Hepatocyte (in vitro differentiated cells): ENCODE measurements around the gene NOVA1. TPM values are rescaled to one million over a fixed set of nuclear protein-coding genes. Genes with fewer than 3 reads are reported as not detected.

Source experiments
- DNase-seq: peaks from one replicate; pipeline ENCODE4 v3.0.0-alpha.2; 2016; ENCODE audit warnings: low spot score
- H2AFZ ChIP-seq: fragments of 200-600 bp; sonication (generic); 2 replicates; pipeline ENCODE4 v1.6.0; 2016; ENCODE audit warnings: antibody characterized with exemption, mild to moderate bottlenecking
- H3K27ac ChIP-seq: fragments of 200-600 bp; sonication (generic); 2 replicates; pipeline ENCODE4 v1.5.1; 2016; ENCODE audit warnings: mild to moderate bottlenecking
- H3K27me3 ChIP-seq: fragments of 200-600 bp; sonication (generic); 2 replicates; pipeline ENCODE4 v1.6.1; 2016
- H3K36me3 ChIP-seq: fragments of 200-600 bp; sonication (generic); replicated peaks from 2 replicates; pipeline ENCODE4 v1.5.1; 2016; ENCODE audit warnings: low read depth; ENCODE audit not compliant: insufficient read depth
- H3K4me1 ChIP-seq: fragments of 200-600 bp; sonication (generic); 2 replicates; pipeline ENCODE4 v1.5.1; 2016; ENCODE audit warnings: mild to moderate bottlenecking, moderate library complexity; ENCODE audit not compliant: insufficient read depth
- H3K4me2 ChIP-seq: fragments of 200-600 bp; sonication (generic); 2 replicates; pipeline ENCODE4 v1.6.0; 2016
- H3K4me3 ChIP-seq: fragments of 200-600 bp; sonication (generic); 2 replicates; pipeline ENCODE4 v1.5.1; 2016; ENCODE audit warnings: mild to moderate bottlenecking
- H3K79me2 ChIP-seq: fragments of 200-600 bp; sonication (generic); 2 replicates; pipeline ENCODE4 v1.6.0; 2017; ENCODE audit warnings: mild to moderate bottlenecking
- H3K9me2 ChIP-seq: fragments of 200-600 bp; sonication (generic); replicated peaks from 2 replicates; pipeline ENCODE4 v1.6.0; 2017; ENCODE audit warnings: mild to moderate bottlenecking; ENCODE audit not compliant: insufficient read depth
- H3K9me3 ChIP-seq: fragments of 200-600 bp; sonication (generic); 2 replicates; pipeline ENCODE4 v1.5.1; 2016; ENCODE audit warnings: low read depth, mild to moderate bottlenecking
- H4K20me1 ChIP-seq: fragments of 200-600 bp; sonication (generic); 2 replicates; pipeline ENCODE4 v1.6.0; 2016; ENCODE audit warnings: mild to moderate bottlenecking; ENCODE audit not compliant: insufficient read depth, poor library complexity, severe bottlenecking
- CTCF ChIP-seq: fragments of 200-600 bp; sonication (generic); IDR thresholded peaks from 2 replicates; pipeline ENCODE4 v1.5.1; 2016; ENCODE audit warnings: antibody characterized with exemption, mild to moderate bottlenecking; ENCODE audit not compliant: poor library complexity
- EZH2 ChIP-seq: fragments of 200-600 bp; sonication (generic); IDR thresholded peaks from 2 replicates; pipeline ENCODE4 v1.6.1; 2016; ENCODE audit warnings: antibody characterized with exemption, mild to moderate bottlenecking, borderline replicate concordance
- EZH2phosphoT487 ChIP-seq: fragments of 200-600 bp; sonication (generic); IDR thresholded peaks from one replicate; pipeline ENCODE4 v1.6.1; 2018; ENCODE audit warnings: antibody characterized with exemption, mild to moderate bottlenecking, low read depth, moderate library complexity; ENCODE audit not compliant: unreplicated experiment, severe bottlenecking
- WGBS: methylation state at CpG from one replicate; pipeline ENCODE4 v1.1.6; 2016; ENCODE audit warnings: low lambda C conversion rate; ENCODE audit errors: missing lambda C conversion rate; 5-methylcytosine and 5-hydroxymethylcytosine counted together
- polyA plus RNA-seq: library from polyadenylated mRNA; unstranded; fragments of >200 nt; fragmentation: Nextera tagmentation; extraction: Ambion mirVana; gene quantifications from 2 replicates; pipeline ENCODE4 v1.2.1, GENCODE V29; 2016
- total RNA-seq: library from RNA; depleted of rRNA; stranded (reverse); fragments of >200 nt; gene quantifications from 2 replicates; pipeline ENCODE4 v1.2.3, GENCODE V29; 2014

The NOVA1 gene
- total and polyA plus RNA-seq, 2 experiments from 2014 or later: 1.7 to 2.7 TPM

GRCh38 chr14:26410189-26410685 lies 187.6 kb downstream of the NOVA1 start:
- Histone ChIP-seq H2AFZ (no peak overlapping the region), H3K9me2 (no peaks in the 10 kb centered on the region), H3K4me2 (no peak overlapping the region), H3K36me3 (no peaks in the 10 kb centered on the region), H3K27me3 (no peaks in the 10 kb centered on the region), H3K4me3 (no peak overlapping the region), H3K4me1 (no peaks in the 10 kb centered on the region), H4K20me1 (no peaks in the 10 kb centered on the region), H3K79me2 (no peaks in the 10 kb centered on the region), H3K9me3 (no peaks in the 10 kb centered on the region), H3K27ac (no peak overlapping the region)
- TF ChIP-seq EZH2 (no peak), CTCF (no peak), EZH2phosphoT487 (no peak)
- no peak for DNase-seq

- Histone ChIP-seq H2AFZ (no peak overlapping the region), H4K20me1 (no peaks in the 10 kb centered on the region)
- no peak for TF ChIP-seq CTCF
- no peak for TF ChIP-seq EZH2
- no peak for TF ChIP-seq EZH2phosphoT487
Measured at GRCh38 chr14:26404927-26405326, 192.9 kb downstream of the NOVA1 start.

GRCh38 chr14:26403760-26404159 lies 194.1 kb downstream of the NOVA1 start:
- Histone ChIP-seq H3K36me3 (no peaks in the 10 kb centered on the region), H3K27ac (no peak overlapping the region), H3K27me3 (peaks cover 3% of the 10 kb centered on the region), H3K9me2 (no peaks in the 10 kb centered on the region), H3K4me1 (no peaks in the 10 kb centered on the region), H2AFZ (no peak overlapping the region), H3K9me3 (no peaks in the 10 kb centered on the region), H3K79me2 (no peaks in the 10 kb centered on the region), H4K20me1 (no peaks in the 10 kb centered on the region), H3K4me3 (no peak overlapping the region), H3K4me2 (no peak overlapping the region)
- no peak for TF ChIP-seq CTCF
- no peak for TF ChIP-seq EZH2
- no peak for TF ChIP-seq EZH2phosphoT487
- 63% methylated on average over 3 of the region's 3 CpGs for WGBS
- no peak for DNase-seq

More at GRCh38 chr14:26404927-26405326, 192.9 kb downstream of the NOVA1 start:
- Histone ChIP-seq H3K4me1 (no peaks in the 10 kb centered on the region), H3K9me2 (no peaks in the 10 kb centered on the region), H3K27ac (no peak overlapping the region), H3K79me2 (no peaks in the 10 kb centered on the region), H3K9me3 (no peaks in the 10 kb centered on the region), H3K4me2 (no peak overlapping the region), H3K4me3 (no peak overlapping the region), H3K36me3 (no peaks in the 10 kb centered on the region), H3K27me3 (peaks cover 3% of the 10 kb centered on the region)
- no peak for DNase-seq
- WGBS: 80% methylated on average over 7 of the region's 7 CpGs

- DNase-seq: no peak
- no peaks in the 10 kb centered on the region for H3K9me2 ChIP-seq
- H3K27ac ChIP-seq: no peak overlapping the region
- no peaks in the 10 kb centered on the region for H3K36me3 ChIP-seq
- no peak overlapping the region for H2AFZ ChIP-seq
- H3K4me1 ChIP-seq: no peaks in the 10 kb centered on the region
- H3K27me3 ChIP-seq: peaks cover 3% of the 10 kb centered on the region
- H3K79me2 ChIP-seq: no peaks in the 10 kb centered on the region
- H4K20me1 ChIP-seq: no peaks in the 10 kb centered on the region
- TF ChIP-seq CTCF (no peak), EZH2phosphoT487 (no peak), EZH2 (no peak)
- WGBS: 76% methylated on average over 2 of the region's 2 CpGs
- H3K4me2 ChIP-seq: no peak overlapping the region
- no peaks in the 10 kb centered on the region for H3K9me3 ChIP-seq
- H3K4me3 ChIP-seq: no peak overlapping the region
Measured at GRCh38 chr14:26402126-26402525, 195.7 kb downstream of the NOVA1 start.
